Osteocyte (in vitro differentiated cells): Measurements from ENCODE around the gene AGMO. TPM values are rescaled to one million over a fixed set of nuclear protein-coding genes. Genes with fewer than 3 reads are reported as not detected.
"Not testable (repeated sequence)": the region's sequence is repeated elsewhere in the genome, so short reads cannot be mapped to it uniquely, and the experiment has no call there.

ENCODE experiments used
- DNase-seq: peaks from one replicate; pipeline ENCODE4 v3.0.0; 2021; ENCODE audit warnings: mixed read lengths; ENCODE audit not compliant: unreplicated experiment; ENCODE audit errors: extremely low spot score
- H3K27ac Mint-ChIP-seq: one replicate; pipeline ENCODE4 v1.8.0; 2021; ENCODE audit warnings: mild to moderate bottlenecking, mixed read lengths; ENCODE audit not compliant: unreplicated experiment
- H3K27me3 Mint-ChIP-seq: one replicate; pipeline ENCODE4 v1.8.0; 2021; ENCODE audit warnings: mixed read lengths; ENCODE audit not compliant: unreplicated experiment
- H3K36me3 Mint-ChIP-seq: one replicate; pipeline ENCODE4 v1.8.0; 2021; ENCODE audit warnings: mixed read lengths; ENCODE audit not compliant: unreplicated experiment
- H3K4me1 Mint-ChIP-seq: one replicate; pipeline ENCODE4 v1.8.0; 2021; ENCODE audit warnings: mixed read lengths; ENCODE audit not compliant: unreplicated experiment
- H3K4me3 Mint-ChIP-seq: one replicate; pipeline ENCODE4 v1.8.0; 2021; ENCODE audit warnings: mild to moderate bottlenecking, moderate library complexity, mixed read lengths; ENCODE audit not compliant: unreplicated experiment
- H3K9me3 Mint-ChIP-seq: one replicate; pipeline ENCODE4 v1.8.0; 2021; ENCODE audit warnings: mixed read lengths; ENCODE audit not compliant: unreplicated experiment
- CTCF ChIP-seq: fragments of 200-600 bp; sonication (generic); IDR thresholded peaks from 2 replicates; pipeline ENCODE4 v1.5.0; 2021; ENCODE audit warnings: antibody characterized with exemption, mild to moderate bottlenecking, moderate library complexity
- total RNA-seq: library from RNA; stranded (reverse); gene quantifications from 2 replicates; pipeline ENCODE4 v1.2.1, GENCODE V29; 2021

Gene AGMO
- total RNA-seq, 1 donor from 2014 or later = 1.7 TPM

GRCh38 chr7:15306296-15306695 is 255.5 kb downstream of the AGMO start:
- H3K4me3 Mint-ChIP-seq = no peak overlapping the region
- H3K9me3 Mint-ChIP-seq = no peaks in the 10 kb centered on the region
- peaks cover 25% of the 10 kb centered on the region for H3K4me1 Mint-ChIP-seq
- H3K36me3 Mint-ChIP-seq = peaks cover 3% of the 10 kb centered on the region
- no peak for TF ChIP-seq CTCF
- DNase-seq = no peak
- H3K27me3 Mint-ChIP-seq = no peaks in the 10 kb centered on the region
- H3K27ac Mint-ChIP-seq = peak overlapping the region; percentile 32

GRCh38 chr7:15305002-15305600 is 256.7 kb downstream of the AGMO start:
- no peaks in the 10 kb centered on the region for H3K27me3 Mint-ChIP-seq
- no peak overlapping the region for H3K4me3 Mint-ChIP-seq
- DNase-seq = no peak
- no peaks in the 10 kb centered on the region for H3K36me3 Mint-ChIP-seq
- H3K9me3 Mint-ChIP-seq = no peaks in the 10 kb centered on the region
- no peak overlapping the region for H3K27ac Mint-ChIP-seq
- peaks cover 25% of the 10 kb centered on the region for H3K4me1 Mint-ChIP-seq
- TF ChIP-seq CTCF = peak; percentile 74

- no peak for TF ChIP-seq CTCF
- no peaks in the 10 kb centered on the region for H3K27me3 Mint-ChIP-seq
- no peak overlapping the region for H3K27ac Mint-ChIP-seq
- H3K4me3 Mint-ChIP-seq = no peak overlapping the region
- DNase-seq = no peak
- H3K36me3 Mint-ChIP-seq = peaks cover 2% of the 10 kb centered on the region
- H3K4me1 Mint-ChIP-seq = peaks cover 26% of the 10 kb centered on the region
- no peaks in the 10 kb centered on the region for H3K9me3 Mint-ChIP-seq
Measured at GRCh38 chr7:15303357-15303756, 258.5 kb downstream of the AGMO start.

- H3K27me3 Mint-ChIP-seq, H3K4me3 Mint-ChIP-seq, H3K27ac Mint-ChIP-seq, H3K9me3 Mint-ChIP-seq, H3K36me3 Mint-ChIP-seq, DNase-seq: not testable (repeated sequence)
- peaks cover 17% of the 10 kb centered on the region for H3K4me1 Mint-ChIP-seq
Measured at GRCh38 chr7:15300986-15301385, 260.8 kb downstream of the AGMO start.

GRCh38 chr7:15292138-15292537 is 269.7 kb downstream of the AGMO start:
- H3K4me1 Mint-ChIP-seq = no peaks in the 10 kb centered on the region
- no peaks in the 10 kb centered on the region for H3K9me3 Mint-ChIP-seq
- no peaks in the 10 kb centered on the region for H3K27me3 Mint-ChIP-seq
- H3K36me3 Mint-ChIP-seq = no peaks in the 10 kb centered on the region
- no peak for TF ChIP-seq CTCF
- H3K27ac Mint-ChIP-seq = no peak overlapping the region
- DNase-seq = no peak
- no peak overlapping the region for H3K4me3 Mint-ChIP-seq

GRCh38 chr7:15291699-15292098 is 270.1 kb downstream of the AGMO start:
- DNase-seq = no peak
- H3K27me3 Mint-ChIP-seq = no peaks in the 10 kb centered on the region
- no peaks in the 10 kb centered on the region for H3K4me1 Mint-ChIP-seq
- H3K9me3 Mint-ChIP-seq = peaks cover 2% of the 10 kb centered on the region
- TF ChIP-seq CTCF = no peak
- H3K36me3 Mint-ChIP-seq = no peaks in the 10 kb centered on the region
- no peak overlapping the region for H3K4me3 Mint-ChIP-seq
- no peak overlapping the region for H3K27ac Mint-ChIP-seq
